Kidney (tissue), 22 donors: ENCODE results near the gene ACSS3. TPM values are rescaled to one million over a fixed set of nuclear protein-coding genes. Genes with fewer than 3 reads are reported as not detected.
A peak's percentile ranks its signal among the peaks of the same experiment; 100 is the strongest.

Source experiments
- DNase-seq, 5 donors: peaks; one replicate each; pipeline ENCODE4 v3.0.0-alpha.2; 2013 to 2020
- FAIRE-seq: peaks from 2 replicates; lab custom pipeline; 2012; peaks lifted over from hg19 to GRCh38; lab: Jason Lieb, UNC
- H3K27ac ChIP-seq, 2 donors: one replicate each; pipeline ENCODE4 v1.7.0; 2013; ENCODE audit warnings: low read depth in 2 of 2, low read length in 2 of 2, inconsistent platforms in 1 of 2
- H3K27me3 ChIP-seq: one replicate; pipeline ENCODE4 v1.7.1; 2013; ENCODE audit warnings: low read length, inconsistent platforms; ENCODE audit not compliant: control insufficient read depth, insufficient read depth
- H3K36me3 ChIP-seq, 3 donors: one replicate each; pipeline versions ENCODE4 v1.7.0 to v1.7.1; 2013; ENCODE audit warnings: low read length in 3 of 3, control low read depth in 1 of 3, inconsistent platforms in 1 of 3; ENCODE audit not compliant: insufficient read depth in 3 of 3, control insufficient read depth in 2 of 3
- H3K4me1 ChIP-seq, 3 donors: one replicate each; pipeline versions ENCODE4 v1.7.0 to v1.7.1; 2013; ENCODE audit warnings: low read length in 3 of 3, inconsistent platforms in 1 of 3, low read depth in 1 of 3; ENCODE audit not compliant: control insufficient read depth in 2 of 3, insufficient read depth in 2 of 3
- H3K4me3 ChIP-seq, 3 donors: one replicate each; pipeline versions ENCODE4 v1.7.0 to v1.8.1; 2013; ENCODE audit warnings: low read length in 3 of 3, control low read depth in 1 of 3, inconsistent platforms in 1 of 3
- H3K9ac ChIP-seq, 3 donors: one replicate each; pipeline versions ENCODE4 v1.7.0 to v1.7.1; 2013; ENCODE audit warnings: low read length in 3 of 3, control low read depth in 1 of 3, inconsistent platforms in 1 of 3
- H3K9me3 ChIP-seq, 3 donors: one replicate each; pipeline versions ENCODE4 v1.7.0 to v1.7.1; 2013; ENCODE audit warnings: low read length in 3 of 3, control low read depth in 1 of 3, inconsistent platforms in 1 of 3; ENCODE audit not compliant: control insufficient read depth in 2 of 3, insufficient read depth in 1 of 3
- intact Hi-C: fragments of 100-400 bp; cut with DNase I; formaldehyde crosslinking; loops from one replicate; pipeline ENCODE4 v1.11.1; 2022
- long read RNA-seq, 10 donors: library from polyadenylated mRNA in 1 of 10; unstranded in 1 of 10; transcript quantifications; one replicate each; pipeline ENCODE4 v2.0.0 and lab custom pipeline, GENCODE V29; 2021 to 2026
- polyA plus RNA-seq: library from polyadenylated mRNA; stranded (reverse); fragments of 350-450 nt; fragmentation: Illumina TruSeq; extraction: RNeasy Lipid Tissue Mini Kit (QIAGEN cat#74804); gene quantifications from one replicate; pipeline ENCODE4 v1.2.3, GENCODE V29; 2014; ENCODE audit warnings: low read depth, low replicate concordance; ENCODE audit not compliant: insufficient read depth
- total RNA-seq: library from RNA; stranded (reverse); fragmentation: NEBNext Ultra II Directional; extraction: Animal tissue kit (Norgen Biotek cat#: 25700); gene quantifications from one replicate; pipeline ENCODE4 v1.2.1, GENCODE V29; 2021
- TF ChIP-seq, protein P1 (sequence below): IDR thresholded peaks from 3 replicates; pipeline ENCODE4 v1.5.1; 2012; ENCODE audit warnings: mild to moderate bottlenecking, moderate library complexity, borderline replicate concordance; ENCODE audit not compliant: insufficient read depth; ENCODE audit errors: extremely low read depth
- donor health status: control.
- donor health status: control.
- donor health status: control.
- donor health status: control.
- donor health status: control.
- donor health status: DM: yes; HTN: yes; CAD: no.
- donor health status: Normal renal cell carcinoma (clear cell type).

The ACSS3 gene, protein sequence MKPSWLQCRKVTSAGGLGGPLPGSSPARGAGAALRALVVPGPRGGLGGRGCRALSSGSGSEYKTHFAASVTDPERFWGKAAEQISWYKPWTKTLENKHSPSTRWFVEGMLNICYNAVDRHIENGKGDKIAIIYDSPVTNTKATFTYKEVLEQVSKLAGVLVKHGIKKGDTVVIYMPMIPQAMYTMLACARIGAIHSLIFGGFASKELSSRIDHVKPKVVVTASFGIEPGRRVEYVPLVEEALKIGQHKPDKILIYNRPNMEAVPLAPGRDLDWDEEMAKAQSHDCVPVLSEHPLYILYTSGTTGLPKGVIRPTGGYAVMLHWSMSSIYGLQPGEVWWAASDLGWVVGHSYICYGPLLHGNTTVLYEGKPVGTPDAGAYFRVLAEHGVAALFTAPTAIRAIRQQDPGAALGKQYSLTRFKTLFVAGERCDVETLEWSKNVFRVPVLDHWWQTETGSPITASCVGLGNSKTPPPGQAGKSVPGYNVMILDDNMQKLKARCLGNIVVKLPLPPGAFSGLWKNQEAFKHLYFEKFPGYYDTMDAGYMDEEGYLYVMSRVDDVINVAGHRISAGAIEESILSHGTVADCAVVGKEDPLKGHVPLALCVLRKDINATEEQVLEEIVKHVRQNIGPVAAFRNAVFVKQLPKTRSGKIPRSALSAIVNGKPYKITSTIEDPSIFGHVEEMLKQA
- 21.2 TPM for total RNA-seq
- 18.9 TPM for polyA plus RNA-seq
- long read RNA-seq, donor 1, full-length matches to known transcripts: 2 of 2 reads
- long read RNA-seq, donor 1, partial matches to known transcripts: 0 of 2 reads
- long read RNA-seq, donor 1, other reads (novel, unspliced or antisense): 0 of 2 reads
- long read RNA-seq, donor 2, full-length matches to known transcripts: 4 of 4 reads
- long read RNA-seq, donor 2, partial matches to known transcripts: 0 of 4 reads
- long read RNA-seq, donor 2, other reads (novel, unspliced or antisense): 0 of 4 reads
- long read RNA-seq, donor 3, full-length matches to known transcripts: 4 of 4 reads
- long read RNA-seq, donor 3, partial matches to known transcripts: 0 of 4 reads
- long read RNA-seq, donor 3, other reads (novel, unspliced or antisense): 0 of 4 reads
- long read RNA-seq, donor 4, full-length matches to known transcripts: 8 of 8 reads
- long read RNA-seq, donor 4, partial matches to known transcripts: 0 of 8 reads
- long read RNA-seq, donor 4, other reads (novel, unspliced or antisense): 0 of 8 reads
- long read RNA-seq, donor 5, partial matches to known transcripts: 0 of 1 reads
- long read RNA-seq, donor 5, other reads (novel, unspliced or antisense): 0 of 1 reads
- long read RNA-seq, donor 6, full-length matches to known transcripts: 1 of 1 reads
- long read RNA-seq, donor 6, partial matches to known transcripts: 0 of 1 reads
- long read RNA-seq, donor 6, other reads (novel, unspliced or antisense): 0 of 1 reads
- long read RNA-seq, donor 7, full-length matches to known transcripts: 9 of 12 reads
- long read RNA-seq, donor 7, partial matches to known transcripts: 1 of 12 reads
- long read RNA-seq, donor 7, other reads (novel, unspliced or antisense): 2 of 12 reads
- long read RNA-seq, donor 8, full-length matches to known transcripts: 1 of 1 reads
- long read RNA-seq, donor 8, partial matches to known transcripts: 0 of 1 reads
- long read RNA-seq, donor 8, other reads (novel, unspliced or antisense): 0 of 1 reads
- long read RNA-seq, donor 9, full-length matches to known transcripts: 1 of 1 reads
- long read RNA-seq, donor 9, partial matches to known transcripts: 0 of 1 reads
- long read RNA-seq, donor 9, other reads (novel, unspliced or antisense): 0 of 1 reads
- long read RNA-seq, donor 10, full-length matches to known transcripts: 9 of 9 reads
- long read RNA-seq, donor 10, partial matches to known transcripts: 0 of 9 reads
- long read RNA-seq, donor 10, other reads (novel, unspliced or antisense): 0 of 9 reads

DNA sequence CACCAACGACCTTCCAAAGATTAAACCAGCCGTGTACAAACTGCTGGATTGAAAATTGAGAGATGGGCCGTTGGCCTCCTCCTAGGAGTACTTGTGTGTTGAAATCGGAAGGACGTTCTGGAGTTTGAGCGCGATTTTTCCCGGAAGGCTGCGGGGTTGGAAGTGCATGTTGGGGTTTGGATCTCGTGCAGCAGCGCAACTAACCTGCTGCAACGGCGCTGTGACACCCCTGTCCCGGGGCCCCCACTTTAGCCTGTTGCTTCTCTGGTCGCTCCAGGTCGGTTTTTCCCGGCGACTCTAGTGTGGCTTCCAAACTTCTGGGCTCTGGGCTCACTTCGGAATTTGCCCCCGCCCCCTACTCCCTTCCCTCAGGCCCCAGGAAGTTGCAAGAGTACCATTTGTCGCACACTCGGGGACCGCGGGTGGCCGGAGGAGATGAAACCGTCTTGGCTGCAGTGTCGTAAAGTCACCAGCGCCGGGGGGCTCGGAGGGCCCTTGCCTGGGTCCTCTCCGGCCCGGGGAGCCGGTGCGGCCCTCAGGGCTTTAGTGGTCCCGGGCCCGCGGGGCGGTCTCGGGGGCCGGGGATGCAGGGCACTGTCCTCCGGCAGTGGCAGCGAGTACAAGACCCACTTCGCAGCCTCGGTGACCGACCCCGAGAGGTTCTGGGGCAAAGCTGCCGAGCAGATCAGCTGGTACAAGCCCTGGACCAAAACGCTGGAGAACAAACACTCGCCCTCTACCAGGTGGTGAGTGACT, at the start of gene ACSS3:
TSS of gene ACSS3 (plus strand) at position 394 of the 756 bp plus-strand sequence. CDS start at position 436, 42 bp downstream.
- Histone ChIP-seq H3K9ac (peak within 1 kb of the TSS; percentile 67 to 79 (median 69)), H3K4me3 (peak within 1 kb of the TSS; percentile 74 to 89 (median 77)), H3K9me3 (no peaks in the 10 kb centered on the region), H3K27ac (peak within 1 kb of the TSS; percentile 48 to 76), H3K4me1 (peaks cover 0 to 7% (median 3%) of the 10 kb centered on the region in 3 donors), H3K27me3 (no peaks in the 10 kb centered on the region), H3K36me3 (no peaks in the 10 kb centered on the region)
- TF ChIP-seq, protein P1, sequence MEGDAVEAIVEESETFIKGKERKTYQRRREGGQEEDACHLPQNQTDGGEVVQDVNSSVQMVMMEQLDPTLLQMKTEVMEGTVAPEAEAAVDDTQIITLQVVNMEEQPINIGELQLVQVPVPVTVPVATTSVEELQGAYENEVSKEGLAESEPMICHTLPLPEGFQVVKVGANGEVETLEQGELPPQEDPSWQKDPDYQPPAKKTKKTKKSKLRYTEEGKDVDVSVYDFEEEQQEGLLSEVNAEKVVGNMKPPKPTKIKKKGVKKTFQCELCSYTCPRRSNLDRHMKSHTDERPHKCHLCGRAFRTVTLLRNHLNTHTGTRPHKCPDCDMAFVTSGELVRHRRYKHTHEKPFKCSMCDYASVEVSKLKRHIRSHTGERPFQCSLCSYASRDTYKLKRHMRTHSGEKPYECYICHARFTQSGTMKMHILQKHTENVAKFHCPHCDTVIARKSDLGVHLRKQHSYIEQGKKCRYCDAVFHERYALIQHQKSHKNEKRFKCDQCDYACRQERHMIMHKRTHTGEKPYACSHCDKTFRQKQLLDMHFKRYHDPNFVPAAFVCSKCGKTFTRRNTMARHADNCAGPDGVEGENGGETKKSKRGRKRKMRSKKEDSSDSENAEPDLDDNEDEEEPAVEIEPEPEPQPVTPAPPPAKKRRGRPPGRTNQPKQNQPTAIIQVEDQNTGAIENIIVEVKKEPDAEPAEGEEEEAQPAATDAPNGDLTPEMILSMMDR: no peak
- DNase-seq (peak; percentile 76 to 90 (median 81)), FAIRE-seq (no peak)
- intact Hi-C loops: no loop called here

DNA sequence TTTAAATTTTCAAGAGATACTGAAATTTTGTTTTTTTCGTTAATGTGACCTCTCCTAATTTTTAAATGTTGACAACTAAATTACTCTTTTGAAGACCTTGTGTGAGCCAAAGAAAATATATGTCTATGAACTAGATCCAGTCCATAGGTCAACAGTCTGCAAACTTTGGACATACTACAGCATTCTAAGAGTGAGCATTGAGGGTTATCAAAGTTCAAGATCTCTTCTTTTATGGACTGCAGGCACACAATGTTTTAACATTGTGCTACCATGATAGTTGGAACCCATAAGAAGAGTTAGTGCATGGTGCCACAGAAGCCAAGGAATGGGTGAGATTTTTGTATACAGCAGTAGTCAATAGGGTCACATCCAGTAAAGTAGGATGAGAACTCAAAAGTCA, 43.0 kb upstream of the ACSS3 start:
- no peaks in the 10 kb centered on the region for H3K4me1 ChIP-seq
- no peak for FAIRE-seq
- intact Hi-C loops: no loop called here

More for the DNA sequence above, 43.0 kb upstream of the ACSS3 start:
- no peak overlapping the region for H3K9ac ChIP-seq
- no peak overlapping the region for H3K27ac ChIP-seq
- no peaks in the 10 kb centered on the region for H3K36me3 ChIP-seq
- peaks cover 0 to 3% (median 0%) of the 10 kb centered on the region in 3 donors for H3K9me3 ChIP-seq
- no peak overlapping the region for H3K4me3 ChIP-seq
- TF ChIP-seq, protein P1: no peak
- DNase-seq: no peak
- H3K27me3 ChIP-seq: no peaks in the 10 kb centered on the region
